A673 (cell line): ENCODE results near the gene NPC2. TPM values are rescaled to one million over a fixed set of nuclear protein-coding genes. Genes with fewer than 3 reads are reported as not detected.

Experiments used
- BruUV-seq: library from RNA; stranded (reverse); fragments of 400-500 nt; replicated peaks from 2 replicates; lab custom pipeline; 2021; lab: Mats Ljungman, UMichigan
- CTCF ChIA-PET: fragments of 300-600 bp; sonication (Branson Sonifier 250); formaldehyde crosslinking; loops from one replicate; lab custom pipeline; 2022; ENCODE audit warnings: antibody characterized with exemption; lab: Charles Lee
- POLR2A ChIA-PET: fragments of 300-600 bp; sonication (Branson Sonifier 250); formaldehyde crosslinking; loops from one replicate; lab custom pipeline; 2022; ENCODE audit warnings: antibody characterized with exemption; ENCODE audit not compliant: low non-redundant PET; lab: Charles Lee
- DNase-seq: peaks from one replicate; pipeline ENCODE4 v3.0.0-alpha.2; 2015; ENCODE audit warnings: low spot score
- H3K27ac ChIP-seq: fragments of 200-600 bp; sonication (generic); 2 replicates; pipeline ENCODE4 v1.5.1; 2016; ENCODE audit warnings: mixed run types, low read depth, mild to moderate bottlenecking, mixed read lengths, antibody characterized with exemption, low read length; ENCODE audit not compliant: poor library complexity, severe bottlenecking
- H3K27me3 ChIP-seq: fragments of 200-600 bp; sonication (generic); replicated peaks from 2 replicates; pipeline ENCODE4 v1.6.1; 2017; ENCODE audit warnings: mixed run types, low read depth, mild to moderate bottlenecking, mixed read lengths, antibody characterized with exemption, low read length; ENCODE audit not compliant: insufficient read depth, poor library complexity
- H3K36me3 ChIP-seq: fragments of 200-600 bp; sonication (generic); 2 replicates; pipeline ENCODE4 v1.6.1; 2016; ENCODE audit warnings: mixed run types, mild to moderate bottlenecking, mixed read lengths, antibody characterized with exemption, low read length; ENCODE audit not compliant: insufficient read depth, poor library complexity, severe bottlenecking
- H3K4me1 ChIP-seq: fragments of 200-600 bp; sonication (generic); 2 replicates; pipeline ENCODE4 v1.6.1; 2017; ENCODE audit warnings: mixed run types, mild to moderate bottlenecking, mixed read lengths, antibody characterized with exemption, low read length; ENCODE audit not compliant: insufficient read depth, poor library complexity, severe bottlenecking
- H3K4me3 ChIP-seq: fragments of 200-600 bp; sonication (generic); 2 replicates; pipeline ENCODE4 v1.5.1; 2016; ENCODE audit warnings: low read depth, mixed run types, mild to moderate bottlenecking, mixed read lengths, low read length; ENCODE audit not compliant: poor library complexity, severe bottlenecking
- H3K9me3 ChIP-seq: fragments of 200-600 bp; sonication (generic); 2 replicates; pipeline ENCODE4 v1.6.1; 2016; ENCODE audit warnings: mixed run types, low read depth, mild to moderate bottlenecking, mixed read lengths, antibody characterized with exemption, low read length; ENCODE audit not compliant: poor library complexity, severe bottlenecking
- EZH2 ChIP-seq: fragments of 200-600 bp; sonication (generic); IDR thresholded peaks from 2 replicates; pipeline ENCODE4 v1.6.1; 2017; ENCODE audit warnings: borderline replicate concordance, low read depth, mild to moderate bottlenecking, mixed read lengths, antibody characterized with exemption, low read length; ENCODE audit not compliant: poor library complexity, severe bottlenecking
- intact Hi-C: fragments of 100-400 bp; cut with micrococcal nuclease; formaldehyde crosslinking; loops from one replicate; pipeline ENCODE4 v1.10.0; 2022; ENCODE audit not compliant: unreplicated experiment
- total RNA-seq: library from RNA; stranded (reverse); gene quantifications from 2 replicates; pipeline ENCODE4 v1.2.3, GENCODE V29; 2021
- TF ChIP-seq, protein P1 (sequence below): fragments of 300-800, 200-600 bp; sonication (generic); conservative IDR thresholded peaks from 2 replicates; pipeline ENCODE4 v1.5.1; 2017; ENCODE audit warnings: low read depth, mild to moderate bottlenecking, antibody characterized with exemption, low read length, moderate library complexity, mixed read lengths

NPC2 gene
- total RNA-seq, 1 experiment from 2014 or later, result 68.8 TPM

DNA sequence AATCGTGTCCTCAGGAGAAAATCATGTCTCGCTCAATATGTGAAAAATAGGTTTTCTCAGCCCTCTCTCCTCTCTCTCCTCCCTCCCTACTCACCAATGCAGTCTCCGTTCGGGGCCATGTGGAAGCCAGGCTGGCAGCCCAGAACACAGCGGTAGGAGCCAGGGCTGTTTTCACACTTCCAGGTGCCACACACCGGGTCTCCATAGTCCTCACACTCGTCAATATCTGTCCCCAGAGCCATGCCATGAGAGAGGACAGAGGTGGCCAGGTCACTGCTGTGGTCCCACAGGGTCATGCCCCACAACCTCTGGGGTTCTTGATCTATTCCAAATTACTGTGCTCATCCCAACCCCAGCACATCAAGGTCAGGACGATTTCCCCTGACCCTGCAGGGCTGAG, 14.0 kb upstream of the NPC2 start:
- Histone ChIP-seq H3K4me3 (no peak overlapping the region), H3K4me1 (no peaks in the 10 kb centered on the region), H3K27ac (no peak overlapping the region), H3K9me3 (no peaks in the 10 kb centered on the region), H3K27me3 (peaks cover 7% of the 10 kb centered on the region), H3K36me3 (no peaks in the 10 kb centered on the region)
- DNase-seq, result no peak
- no peak for TF ChIP-seq EZH2
- no TSS peak for BruUV-seq
- ChIA-PET CTCF (no interaction called here), POLR2A (no interaction called here)
- intact Hi-C loops, result no loop called here

DNA sequence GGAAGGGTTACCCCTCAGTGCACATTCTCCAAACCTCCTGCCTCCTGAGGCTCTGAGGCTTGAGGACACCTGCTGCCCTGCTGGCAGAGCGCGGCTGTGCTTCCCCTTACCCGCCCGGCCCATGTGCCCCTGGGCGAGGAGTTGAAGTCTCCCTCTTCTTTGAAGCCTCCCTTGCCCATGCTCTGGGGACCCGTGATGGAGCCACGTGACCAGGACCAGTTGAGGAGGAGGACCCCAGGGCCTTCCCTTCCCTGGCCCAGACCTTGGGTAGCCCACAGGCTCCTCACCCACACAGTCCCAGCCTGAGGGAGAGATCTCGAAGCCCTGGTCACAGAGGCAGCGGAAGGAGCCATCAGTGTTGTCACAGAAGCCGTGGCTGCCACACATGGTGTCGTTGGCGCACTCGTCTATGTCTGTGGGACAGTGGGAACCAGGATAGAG, 13.3 kb upstream of the NPC2 start:
- no TSS peak for BruUV-seq

DNA sequence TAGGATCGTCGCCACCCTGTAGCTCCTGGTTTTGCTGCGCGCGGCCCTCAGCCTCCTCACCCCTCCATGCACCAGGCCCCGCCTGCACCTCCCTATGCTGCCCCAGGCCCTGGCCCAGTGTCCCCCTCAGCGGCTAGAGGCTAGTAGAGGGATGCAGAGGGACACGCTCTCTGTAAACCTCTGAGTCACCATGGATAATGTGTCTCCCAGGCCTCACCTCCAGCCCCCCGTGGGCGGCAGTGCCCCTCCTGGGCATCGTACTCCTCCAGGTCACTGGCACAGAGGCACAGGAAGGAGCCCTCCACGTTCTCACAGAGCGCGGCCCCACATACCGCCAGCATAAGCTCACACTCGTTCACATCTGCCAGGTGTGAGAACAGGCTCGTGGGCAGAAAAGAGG, 12.7 kb upstream of the NPC2 start:
- POLR2A ChIA-PET, result no interaction called here
- TF ChIP-seq EZH2, result no peak
- TF ChIP-seq, protein P1, sequence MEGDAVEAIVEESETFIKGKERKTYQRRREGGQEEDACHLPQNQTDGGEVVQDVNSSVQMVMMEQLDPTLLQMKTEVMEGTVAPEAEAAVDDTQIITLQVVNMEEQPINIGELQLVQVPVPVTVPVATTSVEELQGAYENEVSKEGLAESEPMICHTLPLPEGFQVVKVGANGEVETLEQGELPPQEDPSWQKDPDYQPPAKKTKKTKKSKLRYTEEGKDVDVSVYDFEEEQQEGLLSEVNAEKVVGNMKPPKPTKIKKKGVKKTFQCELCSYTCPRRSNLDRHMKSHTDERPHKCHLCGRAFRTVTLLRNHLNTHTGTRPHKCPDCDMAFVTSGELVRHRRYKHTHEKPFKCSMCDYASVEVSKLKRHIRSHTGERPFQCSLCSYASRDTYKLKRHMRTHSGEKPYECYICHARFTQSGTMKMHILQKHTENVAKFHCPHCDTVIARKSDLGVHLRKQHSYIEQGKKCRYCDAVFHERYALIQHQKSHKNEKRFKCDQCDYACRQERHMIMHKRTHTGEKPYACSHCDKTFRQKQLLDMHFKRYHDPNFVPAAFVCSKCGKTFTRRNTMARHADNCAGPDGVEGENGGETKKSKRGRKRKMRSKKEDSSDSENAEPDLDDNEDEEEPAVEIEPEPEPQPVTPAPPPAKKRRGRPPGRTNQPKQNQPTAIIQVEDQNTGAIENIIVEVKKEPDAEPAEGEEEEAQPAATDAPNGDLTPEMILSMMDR, result no peak
- no peaks in the 10 kb centered on the region for H3K9me3 ChIP-seq

More for the DNA sequence above, 13.3 kb upstream of the NPC2 start:
- Histone ChIP-seq H3K27me3 (peaks cover 4% of the 10 kb centered on the region), H3K4me3 (no peak overlapping the region), H3K4me1 (no peaks in the 10 kb centered on the region), H3K9me3 (no peaks in the 10 kb centered on the region), H3K36me3 (no peaks in the 10 kb centered on the region), H3K27ac (no peak overlapping the region)
- intact Hi-C loops, result no loop called here
- POLR2A ChIA-PET, result no interaction called here
- TF ChIP-seq, protein P1, result no peak
- TF ChIP-seq EZH2, result no peak
- DNase-seq, result no peak
- CTCF ChIA-PET, result no interaction called here

More for the DNA sequence above, 12.7 kb upstream of the NPC2 start:
- H3K4me1 ChIP-seq, result no peaks in the 10 kb centered on the region
- intact Hi-C loops, result no loop called here
- no peaks in the 10 kb centered on the region for H3K27me3 ChIP-seq
- no peak for DNase-seq
- BruUV-seq, result no TSS peak
- no peak overlapping the region for H3K4me3 ChIP-seq
- no peak overlapping the region for H3K27ac ChIP-seq
- H3K36me3 ChIP-seq, result no peaks in the 10 kb centered on the region
- CTCF ChIA-PET, result interaction anchor here (0.7 kb wide), 1 partner anchor 259 kb away, joined by 13 read pairs; no protein-coding TSS in a partner anchor
